ENCODE results near the gene SPRR4.

The SPRR4 gene, protein sequence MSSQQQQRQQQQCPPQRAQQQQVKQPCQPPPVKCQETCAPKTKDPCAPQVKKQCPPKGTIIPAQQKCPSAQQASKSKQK

DNA sequence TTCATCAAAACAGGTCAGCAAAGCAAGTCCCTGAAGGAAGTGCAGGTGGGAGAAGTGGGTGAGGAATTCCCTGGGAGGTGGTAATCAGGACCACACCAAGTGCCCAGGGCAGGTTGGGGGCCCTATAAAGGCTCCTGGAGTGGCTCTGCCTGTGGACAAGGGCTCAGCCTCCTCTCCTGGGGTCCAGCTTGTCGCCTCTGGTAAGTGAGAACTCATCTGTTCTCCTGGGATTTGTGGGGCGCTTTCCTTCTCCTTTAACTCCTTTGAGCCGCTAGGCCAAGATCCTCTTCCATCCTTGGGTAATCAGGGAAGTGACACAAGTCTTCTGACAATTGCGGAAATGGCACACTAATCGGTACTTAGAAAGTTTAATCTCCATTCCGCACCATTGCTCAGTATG, at the start of gene SPRR4:
TSS of gene SPRR4 (plus strand) at position 154 of the 400 bp plus-strand sequence. CDS start 1,243 bp downstream, outside the sequence.
- no peak for DNase-seq (ENCODE audit: low read depth in 2 of 2)

DNA sequence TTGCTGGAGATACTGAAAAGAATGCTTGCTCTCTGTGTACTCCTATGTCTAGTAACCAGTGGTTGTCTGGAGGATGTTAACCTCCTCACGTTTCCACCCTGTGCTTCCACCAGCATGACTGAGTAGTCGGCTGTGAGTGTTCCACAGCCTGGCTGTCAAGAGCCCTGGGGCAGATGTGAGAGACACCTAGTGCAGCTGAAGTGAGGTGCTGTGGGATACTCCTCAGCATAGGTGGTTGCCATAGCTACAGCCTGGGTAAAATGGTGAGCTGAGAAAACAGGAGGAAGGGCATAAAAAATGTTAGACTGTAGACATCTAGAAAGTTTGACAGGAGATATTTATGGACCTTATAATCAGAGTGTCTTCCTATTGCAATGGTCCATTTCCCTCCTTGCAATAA, 46.3 kb upstream of the SPRR4 start:
- no peak for DNase-seq (ENCODE audit: low read depth in 2 of 2)

DNA sequence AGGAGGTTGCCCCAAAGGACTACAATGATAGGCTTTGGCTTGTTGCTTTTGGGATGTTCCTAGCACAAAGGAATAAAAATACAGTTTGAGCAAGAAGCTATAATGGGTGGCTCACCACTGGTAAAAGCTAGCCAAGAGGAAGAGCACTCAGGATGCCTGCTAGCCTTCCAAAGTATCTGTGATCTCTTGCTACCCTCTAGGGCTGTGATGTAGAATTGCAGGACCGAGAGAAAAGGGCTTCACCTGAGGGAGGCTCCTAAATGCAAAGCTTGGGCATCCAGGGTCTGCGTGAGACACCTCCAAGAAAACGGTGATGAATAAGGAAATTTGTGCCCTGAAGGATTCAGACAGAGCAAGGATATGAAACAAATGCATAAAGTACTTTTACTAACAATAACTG, 44.4 kb upstream of the SPRR4 start:
- peak in 1 of 2 experiments; percentile 16 for DNase-seq (ENCODE audit: low read depth in 2 of 2)

DNA sequence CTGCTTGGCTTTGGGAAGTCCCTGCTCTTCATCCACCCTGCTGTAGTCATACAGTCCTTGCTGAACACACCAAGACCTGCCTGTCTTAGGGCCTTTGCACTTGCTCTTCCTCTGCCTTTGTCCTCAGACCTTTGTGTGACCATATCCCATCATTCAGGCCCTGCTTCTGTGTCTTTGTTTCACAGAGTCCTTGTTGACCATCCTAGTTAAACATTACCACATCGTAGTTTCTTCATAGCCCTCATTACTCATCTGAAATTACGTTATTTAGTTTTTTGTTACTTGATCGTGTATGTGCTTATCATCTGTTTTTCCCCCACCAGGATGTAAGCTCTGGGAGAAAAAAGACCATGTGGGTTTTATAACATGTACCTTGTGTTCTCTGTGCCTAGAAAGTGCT, 41.8 kb upstream of the SPRR4 start:
- DNase-seq (ENCODE audit: low read depth in 2 of 2), result no peak

DNA sequence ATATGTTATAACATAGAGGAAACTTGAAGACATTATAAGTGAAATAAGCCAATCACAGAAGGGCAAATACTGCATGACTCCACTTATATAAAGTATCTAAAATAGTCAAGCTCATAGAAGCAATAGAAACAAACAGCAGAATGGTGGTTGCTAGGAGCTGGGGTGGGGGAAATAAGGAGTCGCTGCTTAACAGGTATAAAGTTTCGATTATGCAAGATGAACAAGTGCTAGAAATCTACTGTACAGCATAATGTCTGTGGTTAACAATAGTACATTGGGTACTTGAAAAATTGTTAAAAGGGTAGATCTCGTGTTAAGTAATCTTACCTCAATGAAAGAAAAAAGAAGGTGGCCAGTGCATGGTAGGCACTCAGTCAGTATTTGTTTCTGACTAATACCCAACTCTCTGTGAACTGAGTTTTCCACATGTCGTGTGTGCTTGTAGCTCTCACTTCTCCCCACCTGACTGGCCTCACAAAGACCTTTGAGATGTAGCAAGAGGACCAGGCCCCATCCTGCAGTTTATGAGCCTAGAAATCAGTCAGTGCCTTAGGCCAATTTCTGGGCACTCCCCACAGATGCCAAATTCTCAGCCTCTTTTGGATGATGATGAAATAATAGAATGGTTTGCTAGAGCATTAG, 38.2 kb upstream of the SPRR4 start:
- DNase-seq (ENCODE audit: low read depth in 2 of 2), result no peak

DNA sequence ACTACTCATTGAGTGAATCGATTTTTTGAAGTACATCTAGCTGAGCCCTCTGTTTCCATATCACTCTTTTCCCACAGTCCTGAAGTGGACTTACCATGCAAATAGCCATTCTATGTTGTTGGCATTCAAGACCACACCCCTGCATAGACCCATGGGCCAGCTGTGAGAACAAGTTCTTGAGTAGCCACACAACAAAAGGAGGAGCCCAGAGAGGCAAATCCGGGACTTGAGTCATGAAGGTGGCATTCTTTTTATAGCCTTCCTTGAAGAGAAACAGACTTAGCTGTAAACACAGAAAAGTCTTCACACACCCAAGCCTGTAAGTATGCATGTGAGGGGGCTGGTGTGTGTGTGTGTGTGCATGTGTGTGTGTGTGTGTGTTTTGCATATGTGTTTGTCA, 37.3 kb upstream of the SPRR4 start:
- no peak for DNase-seq (ENCODE audit: low read depth in 2 of 2)

DNA sequence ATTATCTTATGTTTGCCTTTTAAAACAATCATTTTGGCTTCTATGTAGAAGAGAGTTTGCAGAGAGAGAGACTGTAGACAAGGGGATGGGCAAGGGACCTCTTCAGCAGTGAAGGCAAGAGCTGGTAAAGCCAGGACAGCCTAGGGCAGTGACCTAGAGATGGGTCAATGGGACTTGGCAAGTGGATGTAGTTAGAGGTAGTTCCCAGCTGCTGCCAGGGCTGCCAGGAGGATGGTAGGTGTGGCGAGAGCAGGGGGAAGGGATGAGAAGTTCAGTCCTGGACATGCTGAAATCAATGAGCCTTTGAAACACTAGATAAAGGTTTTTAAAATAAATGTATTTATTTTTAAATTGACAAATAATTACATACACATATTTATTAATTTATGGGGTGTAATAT, 29.8 kb upstream of the SPRR4 start:
- DNase-seq (ENCODE audit: low read depth in 2 of 2), result no peak

DNA sequence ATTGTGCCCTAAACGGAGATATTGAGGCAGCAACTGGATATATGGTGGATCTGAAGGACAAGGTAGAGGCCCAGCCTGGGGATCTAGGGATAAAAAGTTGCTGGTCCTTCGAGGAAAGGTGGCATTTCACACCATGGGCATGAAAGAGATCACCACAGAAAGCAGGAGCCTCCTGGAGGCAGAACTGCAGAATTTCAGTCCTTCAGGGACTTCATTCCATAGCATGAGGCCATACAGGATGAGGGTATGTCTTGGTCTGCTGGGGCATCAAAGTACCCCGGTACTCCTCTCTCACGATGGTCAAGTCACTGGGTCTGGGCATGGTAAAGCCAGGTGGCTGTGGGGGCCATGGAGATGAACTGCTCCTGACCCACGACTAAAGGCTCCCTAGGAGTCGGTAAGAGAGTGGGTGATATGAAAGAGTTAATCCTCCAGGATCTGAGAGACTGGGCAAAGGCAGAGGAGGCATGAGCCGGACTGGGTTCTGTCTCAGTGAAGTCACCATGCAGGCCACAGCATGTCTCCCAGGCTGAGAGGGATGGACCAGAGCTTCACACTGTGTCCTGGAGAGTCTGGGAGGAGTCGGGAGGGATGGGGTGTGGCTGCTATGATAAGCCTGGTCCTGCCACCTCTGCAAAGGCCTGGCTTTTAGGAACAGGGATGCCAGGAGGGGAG, 29.3 kb upstream of the SPRR4 start:
- DNase-seq (ENCODE audit: low read depth in 2 of 2), result no peak

DNA sequence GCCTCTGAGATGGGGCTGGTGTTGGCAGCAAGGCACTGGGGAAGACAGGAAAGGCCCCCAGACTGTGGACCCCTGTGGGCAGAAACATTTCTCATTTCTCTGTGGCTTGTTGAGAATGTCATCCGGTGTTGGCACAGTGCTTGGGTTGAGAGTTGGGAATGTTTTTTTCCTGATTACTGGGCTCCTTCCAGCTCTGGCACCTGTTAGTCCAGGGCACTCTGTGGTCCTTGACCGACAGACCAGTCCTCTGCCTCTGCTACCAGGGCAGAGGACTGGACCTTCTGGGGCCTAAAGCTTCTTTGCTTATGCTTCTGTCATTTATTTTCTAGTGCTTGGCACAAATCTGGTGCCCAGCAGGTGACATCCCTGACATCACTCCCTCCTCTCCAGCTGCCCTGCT, 28.3 kb upstream of the SPRR4 start:
- DNase-seq (ENCODE audit: low read depth in 2 of 2), result no peak

DNA sequence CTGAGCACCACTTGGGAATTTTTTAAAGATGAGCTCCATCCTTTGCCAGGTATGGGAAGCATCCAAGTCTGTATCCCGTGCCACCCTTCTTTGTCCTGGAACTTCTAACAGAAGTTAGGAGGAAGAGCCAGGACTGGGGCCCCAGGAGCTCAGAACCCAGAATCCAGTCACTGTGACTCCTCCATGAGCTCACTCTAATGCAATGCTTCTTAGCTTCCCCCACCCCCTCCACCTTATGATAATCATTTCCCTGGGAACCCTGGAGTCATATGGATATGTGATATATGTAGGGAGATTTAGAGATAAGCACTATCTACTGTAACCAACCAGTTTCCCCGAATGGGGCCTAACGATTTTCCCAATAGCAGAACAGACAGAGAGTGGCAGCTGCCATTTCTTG, 24.2 kb upstream of the SPRR4 start:
- DNase-seq (ENCODE audit: low read depth in 2 of 2), result no peak

DNA sequence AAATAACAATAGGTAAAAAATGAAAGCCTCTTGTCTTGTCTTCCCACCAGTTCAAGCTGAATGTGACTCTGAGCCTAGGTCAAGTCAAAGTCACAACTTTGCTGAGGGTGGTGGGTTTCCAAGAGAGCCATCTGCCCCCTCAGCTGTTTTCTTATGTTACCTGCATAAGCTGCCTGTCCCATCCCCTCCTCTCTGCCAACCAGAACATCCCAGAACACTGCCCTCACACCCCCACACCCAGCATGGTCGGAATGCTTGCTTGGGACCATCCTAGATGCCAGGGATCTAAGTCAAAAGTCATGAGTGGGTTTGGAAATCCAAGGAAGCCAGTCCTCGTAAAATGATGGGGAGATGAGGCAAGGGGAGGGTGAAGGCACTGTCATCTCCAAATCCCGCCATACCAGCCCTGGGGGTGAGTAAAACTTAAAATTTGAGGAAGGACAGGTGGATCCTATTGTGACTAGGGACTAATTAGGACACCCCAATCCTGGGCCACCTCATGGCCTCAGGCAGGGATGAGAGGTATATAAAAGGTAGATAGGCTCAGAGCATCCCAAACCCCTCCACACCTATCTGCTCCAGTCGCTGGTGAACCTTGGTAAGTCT, 23.7 kb upstream of the SPRR4 start, which contains the start of gene SPRR5:
TSS of gene SPRR5 (plus strand) at position 556 of the 606 bp plus-strand sequence. CDS start 1,349 bp downstream, outside the sequence.
- DNase-seq (ENCODE audit: low read depth in 2 of 2), result no peak

DNA sequence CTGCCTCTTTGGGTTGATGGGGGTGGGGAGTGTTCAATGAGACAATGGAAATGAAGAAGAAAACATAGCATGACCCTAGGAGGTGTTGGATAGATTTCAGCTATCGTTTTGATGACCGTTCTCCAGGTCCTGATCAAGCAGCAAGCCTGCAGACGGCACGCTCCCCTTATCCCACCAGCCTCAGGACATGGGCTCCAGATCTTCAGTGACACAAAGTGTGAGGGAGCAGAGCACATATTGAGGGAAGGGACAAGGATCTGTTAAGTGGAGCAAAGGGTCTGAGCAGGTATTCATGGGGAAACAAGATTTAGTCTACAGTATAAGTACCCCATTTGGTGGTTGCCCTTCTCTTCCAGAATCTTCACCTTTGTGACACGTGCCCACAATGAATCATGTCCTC, 18.7 kb upstream of the SPRR4 start:
- DNase-seq (ENCODE audit: low read depth in 2 of 2), result no peak

DNA sequence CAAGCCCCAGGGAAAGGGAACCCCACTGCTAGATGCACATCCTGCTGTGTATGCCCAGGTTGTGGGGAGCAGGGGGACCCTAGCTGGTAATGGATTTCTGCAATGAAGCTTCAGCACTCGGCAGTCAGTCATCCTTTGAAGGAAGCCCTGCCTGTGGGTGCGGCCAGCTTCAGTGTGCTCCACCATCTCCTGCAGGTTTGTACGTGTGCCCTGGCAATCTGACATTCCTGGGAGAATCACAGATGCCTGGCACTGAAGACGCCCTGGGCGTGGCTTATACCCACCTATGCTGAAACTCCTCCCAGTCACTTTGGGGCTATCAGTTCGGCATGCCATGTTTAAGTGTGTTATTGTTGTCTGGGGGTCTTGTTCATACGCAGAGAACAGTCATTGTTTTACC, 16.7 kb upstream of the SPRR4 start:
- no peak for DNase-seq (ENCODE audit: low read depth in 2 of 2)

DNA sequence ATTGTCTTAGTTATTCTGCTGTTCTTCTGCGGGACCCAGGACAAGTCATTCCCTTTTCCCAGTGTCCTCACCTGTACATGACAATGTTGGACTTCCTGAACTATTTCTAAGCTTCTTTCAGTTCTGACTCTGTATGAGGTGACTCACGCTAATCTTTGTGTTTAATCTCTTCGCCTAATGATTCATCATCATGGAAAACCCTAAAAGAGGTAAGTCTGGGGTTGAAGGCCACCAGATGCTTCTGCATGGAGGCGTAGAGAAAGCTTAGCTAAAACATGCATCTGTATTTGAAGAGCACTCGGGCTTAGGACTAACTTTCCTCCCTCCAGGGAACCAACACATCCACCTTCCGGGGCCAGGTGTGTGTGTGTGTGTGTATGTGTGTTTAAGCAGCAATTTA, 16.0 kb upstream of the SPRR4 start:
- DNase-seq (ENCODE audit: low read depth in 2 of 2), result no peak

DNA sequence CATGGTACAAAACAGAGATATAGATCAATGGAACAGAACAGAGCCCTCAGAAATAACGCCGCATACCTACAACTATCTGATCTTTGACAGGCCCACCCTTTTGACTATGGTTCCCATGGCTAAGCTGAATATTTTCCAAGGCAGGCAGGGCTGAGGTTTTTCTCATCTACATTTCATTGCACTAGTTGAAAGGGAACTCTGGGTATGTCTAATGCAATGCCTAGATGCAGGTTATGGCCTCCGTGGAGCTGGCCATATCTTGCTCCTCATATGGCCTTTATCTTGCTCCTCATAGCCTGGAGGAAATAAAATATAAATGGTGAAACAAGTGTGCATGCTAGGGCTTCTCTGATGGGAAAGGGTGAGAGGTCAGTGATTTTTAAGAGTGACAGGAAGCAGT, 12.9 kb upstream of the SPRR4 start:
- no peak for DNase-seq (ENCODE audit: low read depth in 2 of 2)

DNA sequence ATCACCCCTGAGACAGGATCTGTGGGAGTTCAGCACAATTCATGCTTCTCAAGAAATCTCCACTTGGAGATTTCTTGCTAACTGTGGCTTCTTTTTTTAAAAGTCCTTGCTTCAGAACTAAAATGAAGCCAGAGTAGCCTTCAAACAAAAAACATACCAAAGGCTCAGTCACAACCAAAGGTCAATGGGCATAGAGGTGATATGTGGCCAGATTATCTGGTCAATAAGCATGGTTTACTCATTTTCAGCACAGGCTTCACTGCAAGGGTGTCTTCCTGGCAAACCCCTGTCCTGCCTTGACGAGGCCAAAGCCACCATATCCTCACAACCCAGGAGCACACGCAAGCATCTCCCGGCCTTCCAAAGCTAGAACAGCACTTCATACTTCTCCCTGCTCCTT, 11.2 kb upstream of the SPRR4 start:
- DNase-seq (ENCODE audit: low read depth in 2 of 2), result no peak

DNA sequence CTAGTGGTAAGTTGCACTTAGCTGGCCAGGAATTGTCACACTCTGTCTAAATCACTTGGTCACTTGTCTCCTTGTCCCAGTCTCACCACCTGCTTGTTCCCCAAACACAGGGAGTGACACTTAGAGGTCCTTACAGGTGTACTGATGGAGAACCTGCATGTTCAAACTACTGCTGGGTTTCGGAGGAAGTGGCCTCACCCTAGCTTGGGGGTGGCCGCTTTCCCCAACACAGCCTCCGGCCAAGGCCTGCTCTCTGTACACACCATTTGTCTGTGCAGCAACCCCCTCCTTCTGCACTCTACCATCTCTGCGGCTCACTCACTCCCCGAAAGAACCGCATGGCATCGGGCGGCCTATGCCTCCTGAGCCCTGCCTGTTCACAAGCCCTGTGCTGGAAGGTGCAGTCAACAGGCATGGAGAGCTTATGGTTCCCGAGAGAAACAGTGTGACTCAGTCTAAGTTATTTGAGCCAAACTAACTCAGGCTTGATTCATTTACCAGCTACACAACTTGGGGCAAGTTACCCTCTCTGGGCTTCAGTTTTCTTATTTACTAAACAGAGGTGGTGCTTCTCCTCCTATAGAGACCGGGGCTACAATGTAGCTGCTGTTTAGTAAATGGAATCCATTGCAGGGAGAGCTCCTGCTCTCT, 10.5 kb upstream of the SPRR4 start:
- DNase-seq (ENCODE audit: low read depth in 2 of 2), result no peak

DNA sequence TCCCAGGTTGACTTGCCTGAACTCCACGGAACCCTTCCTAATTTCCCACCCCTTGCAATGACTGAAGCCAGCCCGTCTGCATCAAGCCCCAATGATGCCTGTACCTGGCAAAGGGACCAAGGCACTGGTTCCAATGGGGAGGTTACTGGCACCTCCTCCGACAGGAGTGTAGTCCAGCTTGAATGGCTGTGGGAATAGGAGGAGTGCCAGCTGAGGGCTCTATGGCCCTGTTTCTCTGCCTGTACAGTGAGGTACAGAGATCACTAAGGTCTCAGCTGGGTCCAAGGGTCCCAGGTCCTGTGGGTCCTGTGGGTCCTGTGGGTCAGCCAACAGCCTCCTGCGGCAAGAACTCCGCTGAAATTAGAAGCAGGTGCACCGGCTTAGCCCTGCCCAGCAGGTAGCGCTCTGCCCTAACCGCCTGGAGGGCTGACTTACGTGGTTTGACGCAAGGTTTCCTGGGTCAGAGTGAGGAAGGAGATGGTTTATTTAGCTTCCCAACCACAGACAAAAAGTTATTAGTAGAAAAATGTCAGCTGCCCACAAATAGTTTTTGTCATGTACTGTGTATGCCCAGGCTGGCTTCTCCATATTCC, 9.9 kb upstream of the SPRR4 start:
- no peak for DNase-seq (ENCODE audit: low read depth in 2 of 2)

DNA sequence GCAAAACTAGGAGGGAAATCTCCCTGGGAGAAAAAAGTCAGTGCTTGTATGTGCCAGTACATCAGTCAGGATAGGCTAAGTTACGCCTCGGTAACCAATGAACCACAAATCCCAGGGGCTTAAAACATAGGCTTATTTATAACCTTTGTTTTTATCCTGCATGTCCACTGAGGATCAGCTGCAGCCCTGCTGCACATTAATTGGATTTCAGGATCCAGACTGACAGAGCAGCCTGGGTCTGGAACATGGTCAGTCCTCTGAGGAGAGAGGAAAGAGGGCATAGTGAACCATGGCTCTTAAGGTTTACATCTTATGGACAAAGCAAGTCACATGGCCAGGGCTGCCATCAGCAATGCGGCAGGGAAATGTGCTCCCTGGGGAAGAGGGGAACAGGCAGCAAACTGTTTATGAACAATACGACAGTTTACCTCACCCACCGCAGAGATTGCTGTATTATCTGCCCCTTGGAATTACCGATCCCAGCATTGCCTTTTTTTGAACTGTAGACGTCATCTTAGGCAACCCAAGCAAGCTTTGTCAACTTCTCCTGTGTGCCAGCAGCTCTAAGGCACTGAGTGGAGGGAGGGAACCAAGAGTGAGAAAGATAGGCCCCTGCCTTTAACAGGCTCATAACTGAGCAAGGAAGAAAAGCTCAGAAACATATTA, 9.1 kb upstream of the SPRR4 start:
- DNase-seq (ENCODE audit: low read depth in 2 of 2), result no peak

DNA sequence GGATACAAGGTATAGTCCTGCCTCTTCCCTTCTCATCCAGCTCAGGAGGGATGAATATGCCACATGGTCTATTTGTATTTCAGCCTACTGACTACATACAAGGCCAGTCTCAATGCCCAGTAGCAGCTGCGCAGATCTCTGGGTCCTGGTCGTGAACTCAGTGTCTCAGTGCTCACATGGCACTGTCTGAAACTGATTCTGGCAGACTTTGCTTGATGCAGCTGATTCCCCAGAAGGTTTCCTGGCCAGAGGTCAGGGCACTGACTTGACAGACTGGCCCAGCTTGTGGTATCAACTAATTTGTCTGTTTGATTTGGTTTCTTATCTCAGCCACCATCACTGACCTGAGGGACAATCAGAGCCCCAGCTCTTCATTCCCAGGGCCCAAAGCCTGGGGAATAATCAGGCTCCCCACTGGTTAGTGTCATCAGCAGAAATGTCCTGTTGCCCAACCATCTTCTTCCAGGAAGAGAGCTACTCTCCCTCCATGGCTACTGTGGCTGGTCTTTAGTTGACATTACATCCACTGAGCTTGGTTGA, 7.5 kb upstream of the SPRR4 start:
- DNase-seq (ENCODE audit: low read depth in 2 of 2), result no peak

DNA sequence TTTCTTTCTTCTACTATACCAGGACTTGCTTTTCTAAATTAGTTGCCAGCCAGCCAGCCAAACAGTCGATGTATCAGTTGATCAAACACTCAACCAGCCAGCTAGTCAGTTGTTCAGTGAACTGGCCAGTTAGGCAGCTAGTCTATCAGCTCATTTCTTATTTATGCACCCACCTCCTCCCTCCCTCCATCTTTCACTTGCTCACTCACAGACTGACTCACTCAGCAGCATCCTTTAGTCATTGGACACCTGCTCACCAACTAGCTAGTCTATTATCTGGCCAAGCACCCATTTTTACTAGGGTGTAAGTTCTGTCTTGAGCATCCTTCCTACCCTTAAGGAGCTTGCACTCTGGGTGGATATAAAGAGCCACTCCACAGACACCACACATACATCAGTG, 5.9 kb upstream of the SPRR4 start:
- DNase-seq (ENCODE audit: low read depth in 2 of 2), result no peak
